Activated CD8-positive, alpha-beta memory T cell treated with anti-CD3 and anti-CD28 coated beads, Interleukin-2, amount 50 U/mL, for 24 hours (primary cell): Measurements from ENCODE around the gene STX8.

ENCODE experiments used
- DNase-seq: peaks from one replicate; pipeline ENCODE4 v3.0.0-alpha.2; 2020; ENCODE audit errors: extremely low read depth

STX8 gene

DNA sequence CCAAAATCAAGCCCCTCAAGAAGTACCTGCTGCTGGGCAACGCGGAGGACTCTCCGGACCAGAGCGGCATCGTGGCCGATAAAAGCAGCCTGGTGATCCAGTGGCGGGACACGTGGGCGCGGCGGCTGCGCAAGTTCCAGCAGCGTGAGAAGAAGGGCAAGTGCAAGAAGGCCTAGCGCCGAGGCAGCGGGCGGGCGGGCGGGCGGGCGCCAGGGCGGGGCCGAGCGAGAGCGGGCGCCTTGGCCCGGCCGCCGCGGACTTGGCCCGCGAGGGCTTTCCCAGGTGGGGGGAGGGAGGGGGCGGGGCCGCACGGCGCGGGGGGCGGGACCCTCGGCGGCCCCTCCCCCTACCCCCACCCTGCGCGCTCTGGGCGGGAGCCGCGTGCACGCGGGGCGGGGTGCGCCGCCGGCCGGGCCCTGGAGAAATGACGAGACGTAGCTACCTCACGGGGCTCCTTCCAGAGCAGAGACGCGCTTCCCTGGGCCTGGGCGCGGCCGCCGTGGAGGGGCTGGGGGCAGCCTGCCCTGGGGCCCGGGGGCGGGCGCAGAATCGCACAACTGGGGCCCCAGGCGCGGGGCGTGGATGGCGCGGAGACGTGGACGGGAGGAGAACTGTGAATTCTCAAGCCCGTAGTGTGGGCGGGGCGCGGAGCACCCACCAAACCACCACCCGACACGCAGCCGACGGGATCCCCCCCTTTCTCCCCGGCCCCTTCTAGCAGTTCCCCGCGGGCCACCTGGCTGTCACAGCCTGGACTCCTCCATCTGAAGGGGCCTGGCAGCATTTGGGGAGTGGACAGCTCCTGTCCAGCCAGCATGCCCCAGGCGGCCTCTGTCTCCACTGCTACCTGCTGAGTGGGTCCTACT lies 335.6 kb downstream of the STX8 start:
- no peak for DNase-seq

DNA sequence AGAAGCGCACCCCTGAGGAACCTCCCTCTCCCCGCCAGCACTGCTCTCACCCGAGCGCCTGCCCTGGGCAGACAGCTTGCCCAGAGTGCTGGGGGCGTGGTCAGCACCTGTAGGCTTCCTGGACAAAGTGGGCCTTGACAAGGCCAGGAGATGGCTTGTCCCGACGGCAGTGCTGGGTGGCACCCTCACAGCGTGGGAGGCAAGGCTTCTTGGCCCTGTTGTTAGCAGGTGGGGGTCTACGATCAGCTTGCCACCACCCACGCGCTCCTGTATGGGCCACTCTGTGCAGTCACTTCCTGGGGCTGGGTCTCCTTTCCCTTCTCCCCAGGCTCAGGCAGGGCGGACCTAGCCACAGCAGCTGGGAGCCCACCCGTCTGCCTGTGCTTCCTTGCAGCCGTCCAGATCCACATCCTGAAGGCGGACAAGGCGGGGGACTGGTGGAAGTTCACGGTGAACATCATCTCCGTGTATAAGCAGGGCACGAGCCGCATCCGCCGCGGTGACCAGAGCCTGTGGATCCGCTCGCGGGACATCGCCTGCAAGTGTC lies 336.3 kb downstream of the STX8 start:
- DNase-seq = no peak

DNA sequence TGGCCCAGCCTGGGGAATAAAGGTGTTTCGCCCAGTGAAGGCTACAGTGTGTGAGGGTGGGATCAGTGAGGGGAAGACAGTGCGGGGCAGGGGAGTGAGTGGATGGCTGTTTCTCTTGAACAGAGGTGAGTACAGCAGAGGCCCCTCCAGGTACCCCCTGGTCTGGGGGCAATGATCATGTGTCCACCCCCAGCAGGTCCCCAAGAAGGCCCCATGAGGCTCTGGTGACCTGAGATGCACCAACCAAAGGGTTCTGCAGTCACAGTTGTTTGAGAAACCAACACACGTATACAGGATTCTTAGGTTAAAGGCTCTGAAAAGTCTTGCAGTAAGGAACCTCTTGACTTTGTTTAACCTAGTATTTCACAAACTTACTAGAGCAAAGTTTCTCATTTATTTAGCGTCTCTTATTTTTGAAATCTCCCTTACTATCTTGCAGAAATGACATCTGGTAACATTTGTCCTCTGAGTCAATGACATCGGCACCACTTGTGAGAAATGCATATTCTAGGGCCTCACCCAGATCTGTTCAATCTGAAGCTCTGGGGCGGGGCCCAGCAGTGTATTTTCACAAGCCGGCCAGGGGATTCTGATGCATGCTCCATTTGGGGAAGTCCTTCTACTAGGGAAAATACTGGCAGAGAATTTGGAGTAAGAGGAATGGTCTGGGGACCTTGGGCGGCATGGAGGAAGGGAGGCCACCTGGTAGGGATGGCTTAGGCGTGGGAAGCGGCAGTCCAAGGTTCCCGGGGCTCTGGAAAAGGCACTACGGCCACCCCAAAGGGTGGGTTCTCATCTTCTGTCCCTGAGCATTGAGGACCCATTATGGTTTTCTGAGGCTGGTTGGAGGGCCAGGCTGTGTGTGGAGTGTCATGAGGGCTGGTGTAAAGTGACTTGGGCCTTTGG lies 337.0 kb downstream of the STX8 start:
- DNase-seq = no peak

DNA sequence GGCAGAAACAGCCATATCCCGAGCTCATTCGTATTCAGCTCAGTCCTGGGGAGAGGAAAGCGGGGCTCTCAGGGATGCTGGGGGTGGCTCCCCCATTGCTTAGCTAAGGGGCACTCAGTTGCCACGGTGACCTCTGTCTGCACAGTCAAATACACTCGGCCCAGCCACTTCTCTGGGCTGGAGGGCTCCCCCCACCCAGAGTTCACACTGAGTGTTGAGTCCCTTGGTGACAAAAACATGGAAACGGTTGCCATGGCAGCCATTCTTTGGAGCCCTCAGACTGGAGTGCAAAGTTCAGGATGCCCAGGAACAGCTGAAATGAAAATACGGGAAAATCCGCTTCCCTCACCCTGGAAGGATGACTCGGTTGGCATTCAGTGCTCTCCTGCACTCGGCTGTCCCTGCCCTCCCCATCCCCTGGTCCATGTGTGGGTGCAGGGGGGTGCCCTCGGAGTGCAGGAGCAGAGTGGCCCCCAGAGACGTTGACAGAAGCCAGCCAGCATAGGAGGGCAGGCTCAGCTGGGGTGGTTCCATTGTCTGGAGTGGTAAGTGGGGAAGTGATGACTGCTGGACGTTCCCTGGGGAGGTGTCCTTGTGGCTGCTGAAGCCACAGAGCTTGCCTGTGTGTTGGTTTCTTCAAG lies 337.8 kb downstream of the STX8 start:
- no peak for DNase-seq

DNA sequence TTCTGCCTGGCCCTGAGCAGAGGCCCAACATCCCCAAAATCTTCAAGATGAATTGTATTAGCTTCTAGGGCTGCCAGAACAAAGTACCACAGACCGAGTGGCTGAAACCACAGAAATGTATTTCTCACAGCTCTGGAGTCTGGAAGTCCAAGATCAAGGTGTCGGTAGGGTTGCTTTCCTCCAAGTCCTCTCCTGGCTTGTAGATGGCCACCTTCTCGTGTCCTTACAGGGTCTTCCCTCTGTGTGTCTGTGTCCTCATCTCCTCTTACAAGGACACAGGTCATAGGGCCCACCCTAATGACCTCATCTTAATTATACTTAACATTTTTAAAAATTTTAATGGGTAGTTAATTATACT lies 338.6 kb downstream of the STX8 start:
- DNase-seq = no peak

DNA sequence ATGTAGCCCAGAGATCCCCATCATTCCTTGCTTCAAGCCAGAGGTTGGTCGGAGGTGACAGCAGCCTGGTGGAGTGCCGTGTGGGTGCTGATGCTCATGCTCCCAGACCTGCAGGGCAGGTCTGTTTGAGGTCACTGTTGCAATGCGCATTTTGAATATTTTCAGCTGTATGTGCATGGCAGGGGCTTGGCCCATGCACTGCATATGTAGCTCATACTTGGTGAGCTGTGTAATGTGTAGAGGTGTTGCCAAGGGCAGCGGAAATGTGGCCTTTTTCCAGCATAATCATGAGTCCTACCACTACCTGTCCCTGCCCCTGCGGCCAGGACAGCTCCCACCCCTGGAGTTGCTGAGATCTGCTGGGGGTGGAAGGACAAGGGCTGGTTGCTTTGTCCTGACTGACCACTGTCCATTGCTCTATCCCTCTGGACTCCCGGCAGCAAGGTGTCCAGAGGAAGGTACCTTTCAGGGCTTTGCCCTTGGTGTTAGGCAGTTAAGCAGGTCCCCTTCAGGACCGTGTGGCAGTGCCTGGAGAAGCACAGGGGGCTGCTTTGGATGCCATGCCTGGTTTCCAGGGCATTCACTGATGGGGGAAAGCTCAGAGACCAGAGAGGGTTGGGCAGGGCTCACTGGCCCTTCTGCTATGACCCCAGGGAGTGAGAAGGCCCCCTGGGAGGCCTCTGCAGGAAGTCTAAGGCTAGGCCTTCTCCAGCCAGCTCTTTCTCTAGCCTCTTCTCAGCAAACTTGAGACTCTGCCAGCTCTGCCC lies 339.2 kb downstream of the STX8 start:
- DNase-seq = no peak

DNA sequence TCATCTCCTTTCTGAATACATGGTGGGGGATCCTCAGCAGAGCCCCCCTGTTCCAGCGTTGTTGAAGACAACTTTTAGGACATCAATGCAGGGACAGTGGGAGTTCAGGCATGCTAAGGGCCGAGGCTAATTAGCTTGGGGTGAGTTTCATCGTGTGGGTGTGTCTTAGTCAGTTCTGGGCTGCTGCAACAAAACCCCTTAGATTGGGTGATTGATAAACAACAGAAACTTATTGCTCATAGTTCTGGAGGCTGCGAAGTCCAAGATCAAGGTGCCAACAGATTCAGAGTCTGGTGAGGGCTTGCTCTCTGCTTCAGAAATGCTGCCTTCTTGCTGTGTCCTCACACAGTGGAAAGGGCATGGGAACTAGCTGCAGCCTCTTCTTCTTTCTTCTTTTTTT lies 340.3 kb downstream of the STX8 start:
- no peak for DNase-seq

DNA sequence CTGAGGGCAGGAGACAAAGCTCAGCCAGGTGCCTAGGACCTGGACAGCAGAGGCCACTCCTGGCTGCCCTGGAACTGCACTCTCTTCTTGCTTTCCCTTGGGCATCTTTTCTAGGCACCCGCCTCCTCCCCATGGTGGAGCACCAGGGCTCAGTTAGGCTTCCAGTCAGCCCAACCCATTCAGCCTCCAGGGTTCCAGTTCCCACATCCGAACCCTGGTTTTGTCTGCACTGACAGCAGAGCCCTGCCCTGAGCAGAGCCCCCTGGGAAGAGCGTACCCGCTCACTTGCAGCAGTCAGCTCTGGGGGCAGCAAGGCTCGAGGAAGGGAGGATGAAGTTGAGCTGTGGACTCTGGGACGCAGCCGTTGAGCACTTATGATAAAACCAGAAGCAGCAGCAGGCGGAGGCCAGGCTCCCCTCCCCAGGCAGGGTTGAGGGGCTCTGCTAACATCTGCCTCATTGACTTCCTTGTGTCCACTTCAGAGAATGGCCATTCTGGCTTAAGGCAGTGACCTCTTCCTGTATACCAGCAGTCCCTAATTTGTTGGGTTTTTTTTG lies 341.2 kb downstream of the STX8 start:
- no peak for DNase-seq

DNA sequence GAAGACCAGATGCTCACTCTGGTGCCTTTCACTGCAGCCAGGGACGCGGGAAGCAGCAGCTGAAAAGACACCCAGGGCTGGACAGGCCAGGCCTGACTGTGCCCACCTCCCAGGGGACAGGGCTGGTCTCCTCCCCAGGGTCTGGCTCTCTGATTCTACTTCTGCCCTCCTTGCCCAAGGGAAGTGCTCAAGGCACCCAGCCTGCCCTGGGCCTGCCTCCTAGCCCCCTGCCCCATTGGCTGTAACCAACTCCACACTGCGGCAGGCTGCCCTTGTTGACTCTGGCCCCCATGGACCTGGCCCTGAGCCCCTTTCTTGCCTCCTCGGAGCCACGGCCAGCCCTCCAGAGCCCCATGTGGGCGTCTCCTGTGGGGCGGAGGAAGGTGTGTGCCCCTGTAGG lies 341.9 kb downstream of the STX8 start:
- no peak for DNase-seq

DNA sequence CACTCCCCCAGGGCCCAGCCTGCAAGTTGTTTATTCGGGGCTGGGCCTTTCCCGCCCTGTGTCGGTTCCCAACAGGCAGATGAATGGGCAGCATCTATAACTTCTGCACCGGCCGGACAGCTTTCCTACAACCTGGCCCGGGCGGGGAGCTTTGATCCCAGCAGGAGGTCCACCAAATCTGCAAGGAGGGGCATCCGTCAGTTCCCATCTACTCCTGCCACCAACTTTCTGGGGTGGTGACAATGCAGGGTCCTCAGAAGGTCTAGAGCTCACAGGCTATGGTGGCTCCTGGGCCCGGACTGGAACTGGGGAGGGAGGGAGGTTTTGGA lies 342.4 kb downstream of the STX8 start:
- DNase-seq = no peak

DNA sequence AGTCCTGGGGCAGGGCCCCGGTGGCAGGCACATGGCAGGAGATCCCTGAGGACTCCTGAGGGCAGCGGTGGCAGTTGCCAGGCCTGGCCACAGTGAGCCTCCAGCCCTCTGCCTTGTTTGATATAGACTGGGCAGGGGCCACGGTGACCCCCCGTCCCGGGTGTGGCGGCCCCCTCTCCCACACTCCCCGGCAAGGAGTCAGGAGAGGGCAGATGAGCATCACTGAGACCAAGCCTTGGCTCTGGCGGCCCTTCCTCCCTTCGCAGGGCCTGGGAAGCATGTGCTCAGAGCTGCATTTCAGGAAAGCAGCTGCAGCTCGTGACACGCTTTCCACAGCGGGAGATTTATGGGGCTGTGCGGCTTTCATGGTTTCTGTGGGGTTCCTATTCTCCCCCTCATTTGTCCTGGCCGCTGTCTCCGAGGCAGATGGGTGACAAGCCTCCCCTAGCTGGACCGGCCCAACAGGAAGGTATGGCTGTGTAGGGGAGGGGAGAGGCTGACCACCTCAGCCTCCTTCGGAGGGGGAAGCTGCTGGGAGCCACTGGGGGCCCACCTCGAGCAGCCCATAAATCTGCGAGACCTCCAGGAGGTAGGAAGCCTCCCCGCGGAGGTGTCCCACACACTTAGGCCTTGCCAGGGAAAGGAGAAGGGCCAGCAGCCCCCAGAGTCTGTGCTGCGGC lies 342.9 kb downstream of the STX8 start:
- no peak for DNase-seq

DNA sequence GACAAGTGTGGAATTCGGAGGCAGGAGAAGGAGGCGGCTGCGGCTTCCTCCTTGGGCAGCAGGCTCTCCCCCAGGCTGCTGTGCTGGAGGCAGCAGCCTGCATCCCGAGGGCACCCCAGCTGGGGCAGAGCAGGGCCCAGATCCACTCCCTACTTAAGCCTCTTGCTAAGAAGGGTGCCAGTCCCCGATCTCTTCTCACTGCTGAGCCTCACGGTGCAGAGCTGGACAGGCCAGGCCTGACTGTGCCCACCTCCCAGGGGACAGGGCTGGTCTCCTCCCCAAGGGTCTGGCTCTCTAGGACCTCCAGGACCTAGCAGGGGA lies 343.5 kb downstream of the STX8 start:
- DNase-seq = no peak

DNA sequence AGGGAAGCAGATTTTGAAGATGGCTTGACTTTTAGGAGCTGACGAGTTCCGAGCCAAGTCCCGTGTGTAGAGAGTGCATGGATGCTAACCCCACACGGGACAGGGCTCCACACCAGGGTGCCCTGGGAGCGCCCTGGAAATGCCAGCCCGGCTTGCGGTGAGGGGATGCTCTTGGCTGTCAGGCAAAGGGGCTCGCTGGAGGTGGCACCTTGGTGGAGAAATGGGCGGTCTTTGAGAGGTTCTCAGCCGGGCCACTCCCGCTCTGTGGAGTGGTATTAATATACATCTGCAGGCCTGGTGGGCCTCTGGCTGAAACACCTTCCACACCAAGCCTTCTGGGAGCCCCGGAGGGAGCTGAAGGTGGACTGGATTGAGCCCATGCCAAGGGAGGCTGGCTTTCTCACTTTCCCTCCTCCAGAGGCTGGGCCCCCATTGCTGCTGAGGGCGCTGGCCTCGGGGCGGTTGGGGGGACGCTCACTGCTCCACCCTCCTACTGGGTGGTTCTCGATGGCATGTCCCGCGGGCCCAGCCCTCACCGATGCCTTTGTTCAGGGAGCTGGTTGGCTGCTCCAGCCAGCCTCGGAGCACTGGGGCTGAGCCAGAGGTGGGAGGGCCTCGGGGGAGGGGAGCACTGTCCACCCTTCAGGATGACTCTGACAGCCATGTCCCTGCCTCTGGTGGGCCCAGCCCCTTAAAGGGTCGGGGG lies 344.0 kb downstream of the STX8 start:
- no peak for DNase-seq

DNA sequence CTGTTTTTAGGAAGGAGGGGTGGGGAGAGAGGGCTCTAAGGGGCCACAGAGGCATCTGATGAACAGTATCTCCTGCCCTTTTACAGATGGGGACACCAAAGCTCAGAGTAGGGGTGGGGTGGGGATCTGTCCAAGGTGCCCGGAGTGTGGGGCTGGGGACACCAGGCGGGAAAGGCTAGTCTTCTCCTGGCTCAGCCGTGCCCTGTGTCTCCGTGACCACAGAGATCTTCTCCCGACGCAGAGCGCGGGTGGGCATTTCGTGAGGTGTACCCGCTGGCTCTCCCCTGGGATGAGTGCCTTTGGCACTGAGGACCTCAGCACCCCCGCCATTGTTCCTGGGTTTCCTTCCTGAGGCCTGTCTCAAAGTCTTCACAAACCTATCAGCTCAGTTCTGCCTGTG lies 344.8 kb downstream of the STX8 start:
- no peak for DNase-seq

DNA sequence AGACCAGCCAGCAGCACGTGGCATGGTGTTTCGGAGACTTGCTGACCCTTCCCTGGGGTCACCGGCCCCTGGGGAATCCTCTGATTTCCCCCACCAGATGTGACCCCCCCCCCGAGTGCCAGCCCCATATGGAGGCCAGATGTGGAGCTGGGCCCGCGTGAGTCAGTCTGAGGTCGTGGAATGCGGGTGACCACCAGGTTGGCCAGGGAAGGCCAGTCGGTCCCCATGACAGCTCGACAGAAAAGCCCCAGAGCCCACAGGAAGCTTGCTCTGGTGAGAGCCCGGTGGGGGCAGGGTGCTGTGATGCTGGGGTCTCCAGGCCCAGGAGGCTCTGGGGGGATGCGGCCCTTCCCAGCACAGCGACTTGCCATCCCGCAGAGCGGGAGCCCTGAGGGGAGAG lies 345.3 kb downstream of the STX8 start:
- DNase-seq = no peak

DNA sequence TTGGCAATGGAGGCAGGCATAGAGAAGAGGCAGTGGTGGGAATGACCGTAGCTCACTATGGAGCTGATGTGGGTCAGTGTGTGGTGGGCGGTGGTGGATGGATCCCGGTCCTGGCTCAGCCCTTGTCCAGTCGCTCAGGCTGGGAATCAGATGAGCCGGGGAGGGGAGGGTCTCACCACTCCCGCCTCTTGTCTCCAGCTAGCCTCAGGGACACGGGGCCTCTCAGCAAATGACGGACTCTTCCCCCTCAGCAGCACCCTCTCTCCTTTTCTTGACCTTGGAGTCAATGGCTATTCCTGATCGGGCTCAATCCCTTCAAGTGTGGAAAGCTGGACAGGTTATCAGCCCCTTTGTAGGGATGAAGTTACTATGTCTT lies 345.8 kb downstream of the STX8 start:
- DNase-seq = no peak

DNA sequence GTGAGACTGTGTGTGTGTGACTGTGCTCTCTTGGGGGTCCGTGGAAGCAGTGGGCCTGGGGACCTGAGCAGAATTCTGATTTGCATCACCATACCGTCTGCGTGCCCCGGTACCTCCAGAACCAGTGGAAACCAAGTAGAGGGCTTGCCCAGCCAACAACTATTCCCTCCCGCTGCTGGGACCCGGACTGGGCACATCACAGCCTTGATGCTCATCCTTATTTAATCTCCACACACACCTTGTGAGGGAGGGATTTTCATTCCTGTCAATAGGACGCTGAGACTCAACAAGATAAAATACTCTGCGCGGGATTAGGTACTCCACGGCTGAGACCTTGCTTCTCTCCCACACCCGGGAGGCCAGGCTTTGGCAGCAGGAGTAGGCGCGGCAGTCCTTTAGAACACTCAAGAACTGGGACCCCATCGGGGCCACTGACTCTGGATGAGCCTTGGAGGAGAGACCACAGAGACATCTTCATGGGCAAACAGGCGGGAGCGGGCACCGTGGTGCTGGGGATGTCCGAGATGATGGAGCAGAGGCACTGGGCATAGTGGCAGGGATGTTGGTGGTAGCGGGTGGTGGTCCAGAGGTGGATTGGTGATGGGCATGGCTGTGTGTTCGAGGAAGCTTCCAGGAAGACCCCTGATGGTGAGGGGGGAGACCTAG lies 346.3 kb downstream of the STX8 start:
- DNase-seq = no peak

DNA sequence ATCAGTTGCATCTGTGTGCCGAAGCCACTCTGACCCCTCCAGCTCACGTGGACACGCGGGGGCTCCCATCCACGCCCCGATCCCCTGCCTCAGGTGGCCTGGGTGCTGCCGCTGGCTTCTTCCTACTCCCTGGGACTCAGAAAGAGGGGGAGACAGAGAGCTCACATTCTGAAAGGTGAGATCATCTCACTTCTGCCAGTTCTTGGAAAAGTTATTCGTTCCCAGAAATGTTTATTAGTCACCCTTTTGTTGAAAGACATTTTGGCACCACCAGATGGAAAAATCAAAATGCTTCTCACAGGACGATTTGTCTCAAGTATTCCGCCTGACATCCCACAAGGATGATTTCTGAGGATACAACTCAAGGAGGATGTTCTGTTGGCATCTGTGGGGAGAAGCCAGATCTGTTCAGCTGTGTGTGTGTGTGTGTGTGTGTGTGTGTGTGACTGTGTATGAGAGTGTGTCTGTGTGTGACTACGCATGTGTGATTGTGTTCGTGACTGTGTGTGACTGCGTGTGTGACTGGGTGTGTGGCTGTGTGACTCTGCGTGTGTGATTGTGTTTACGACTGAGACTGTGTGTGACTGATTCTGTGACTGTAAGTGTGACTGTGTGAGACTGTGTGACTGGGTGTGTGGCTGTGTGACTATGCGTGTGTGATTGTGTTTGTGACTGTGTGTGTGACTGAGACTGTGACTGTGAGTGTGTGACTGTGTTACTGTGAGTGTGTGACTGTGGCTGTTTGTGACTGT lies 347.0 kb downstream of the STX8 start:
- DNase-seq = no peak

DNA sequence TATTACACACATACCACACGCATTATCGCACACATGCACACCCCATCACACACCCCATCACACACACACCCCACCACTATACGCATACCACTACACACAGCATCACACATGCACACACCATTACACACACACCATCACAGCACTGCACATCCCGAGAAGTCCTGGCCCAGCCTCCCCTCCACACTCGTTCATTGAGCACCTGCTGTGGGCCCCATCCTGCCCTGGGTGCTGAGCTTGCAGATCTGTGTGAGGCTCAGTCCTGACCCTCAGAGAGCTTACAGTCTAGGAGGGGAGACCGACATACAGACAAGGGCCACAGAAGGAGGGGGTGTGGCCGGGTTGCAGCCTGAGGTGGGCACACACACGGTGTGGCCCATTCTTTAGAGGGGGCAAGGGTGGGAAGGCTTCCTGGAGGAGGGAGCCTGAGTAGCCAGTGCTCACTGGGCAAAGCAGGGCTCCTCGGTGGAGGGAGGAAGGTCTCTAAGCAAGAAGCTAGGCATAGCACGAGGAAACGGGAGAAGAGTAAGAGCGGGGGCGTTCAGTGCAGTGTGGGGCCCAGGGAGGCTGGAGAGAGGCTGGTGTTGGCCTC lies 347.7 kb downstream of the STX8 start:
- no peak for DNase-seq
